GM12865 (cell line): ENCODE data around the gene FCSK.

Experiments
- DNase-seq: peaks from one replicate; pipeline ENCODE4 v3.0.0; 2010; ENCODE audit warnings: low read depth
- H3K4me3 ChIP-seq: 2 replicates; pipeline ENCODE4 v1.5.1; 2011; ENCODE audit warnings: mild to moderate bottlenecking, low read depth, low read length, control low read depth
- TF ChIP-seq, protein P1 (sequence below): IDR thresholded peaks from 2 replicates; pipeline ENCODE4 v1.5.1; 2011; ENCODE audit warnings: low read length, control low read depth, low read depth, inconsistent platforms; ENCODE audit not compliant: insufficient read depth; ENCODE audit errors: missing control alignments

Gene FCSK

DNA sequence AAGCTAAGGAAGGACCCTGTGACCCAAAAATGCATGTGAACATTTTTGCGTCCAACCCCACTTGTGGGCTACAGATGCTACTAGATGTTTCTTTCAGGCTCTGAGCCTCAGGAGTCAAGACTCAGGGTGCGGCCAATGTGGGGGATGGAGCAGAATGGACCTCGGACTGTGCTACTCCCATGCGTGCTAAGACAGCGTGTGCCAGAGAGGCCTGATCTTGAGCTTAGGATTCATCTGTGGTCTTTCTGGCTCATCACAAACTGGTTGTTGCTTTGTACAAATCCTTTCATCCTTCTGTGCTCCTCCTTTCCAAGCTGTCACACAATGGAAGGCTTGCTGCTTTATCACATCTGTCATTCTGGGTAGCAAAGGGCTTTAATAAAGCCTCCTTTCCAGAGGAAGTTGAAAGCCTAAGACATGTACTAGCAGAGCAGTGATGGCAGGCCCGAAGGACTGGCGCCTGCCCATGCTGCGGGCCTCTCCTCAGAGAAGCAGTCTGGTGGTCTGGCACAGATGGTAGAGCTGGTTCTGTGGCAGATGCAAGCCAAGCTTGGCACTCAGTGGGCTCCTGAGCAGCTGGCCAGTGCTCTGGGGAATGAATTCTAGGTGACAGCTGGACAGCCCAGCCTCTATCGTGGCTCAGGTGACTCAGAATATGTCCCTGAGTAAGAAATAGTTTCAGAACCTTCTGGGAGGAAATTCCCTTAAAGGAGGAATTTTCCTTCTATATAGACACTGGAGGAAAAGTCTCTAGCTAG, 41.2 kb downstream of the FCSK start:
- DNase-seq = no peak
- TF ChIP-seq, protein P1, sequence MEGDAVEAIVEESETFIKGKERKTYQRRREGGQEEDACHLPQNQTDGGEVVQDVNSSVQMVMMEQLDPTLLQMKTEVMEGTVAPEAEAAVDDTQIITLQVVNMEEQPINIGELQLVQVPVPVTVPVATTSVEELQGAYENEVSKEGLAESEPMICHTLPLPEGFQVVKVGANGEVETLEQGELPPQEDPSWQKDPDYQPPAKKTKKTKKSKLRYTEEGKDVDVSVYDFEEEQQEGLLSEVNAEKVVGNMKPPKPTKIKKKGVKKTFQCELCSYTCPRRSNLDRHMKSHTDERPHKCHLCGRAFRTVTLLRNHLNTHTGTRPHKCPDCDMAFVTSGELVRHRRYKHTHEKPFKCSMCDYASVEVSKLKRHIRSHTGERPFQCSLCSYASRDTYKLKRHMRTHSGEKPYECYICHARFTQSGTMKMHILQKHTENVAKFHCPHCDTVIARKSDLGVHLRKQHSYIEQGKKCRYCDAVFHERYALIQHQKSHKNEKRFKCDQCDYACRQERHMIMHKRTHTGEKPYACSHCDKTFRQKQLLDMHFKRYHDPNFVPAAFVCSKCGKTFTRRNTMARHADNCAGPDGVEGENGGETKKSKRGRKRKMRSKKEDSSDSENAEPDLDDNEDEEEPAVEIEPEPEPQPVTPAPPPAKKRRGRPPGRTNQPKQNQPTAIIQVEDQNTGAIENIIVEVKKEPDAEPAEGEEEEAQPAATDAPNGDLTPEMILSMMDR = no peak
- H3K4me3 ChIP-seq = no peak overlapping the region

DNA sequence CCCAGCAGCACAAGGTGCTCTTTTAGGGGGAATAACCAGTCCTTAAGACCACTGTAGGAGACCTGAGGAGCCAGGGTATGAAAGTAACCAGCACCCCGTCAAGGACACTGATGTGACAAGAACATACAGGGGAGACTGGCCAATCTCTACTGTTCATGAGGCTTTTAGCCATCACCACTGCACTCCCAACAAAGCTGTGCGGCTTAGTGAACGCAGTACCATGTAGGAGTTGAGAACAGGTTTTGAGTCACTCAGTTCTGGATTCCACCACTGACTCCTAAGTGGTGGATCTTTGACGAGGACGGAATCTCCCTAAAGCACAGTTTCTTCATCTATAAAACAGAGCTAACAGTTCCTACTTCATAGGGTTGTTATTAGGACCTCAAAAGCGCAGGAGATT, 42.1 kb downstream of the FCSK start:
- TF ChIP-seq, protein P1 = no peak
- H3K4me3 ChIP-seq = no peak overlapping the region
- peak; percentile 13 for DNase-seq

DNA sequence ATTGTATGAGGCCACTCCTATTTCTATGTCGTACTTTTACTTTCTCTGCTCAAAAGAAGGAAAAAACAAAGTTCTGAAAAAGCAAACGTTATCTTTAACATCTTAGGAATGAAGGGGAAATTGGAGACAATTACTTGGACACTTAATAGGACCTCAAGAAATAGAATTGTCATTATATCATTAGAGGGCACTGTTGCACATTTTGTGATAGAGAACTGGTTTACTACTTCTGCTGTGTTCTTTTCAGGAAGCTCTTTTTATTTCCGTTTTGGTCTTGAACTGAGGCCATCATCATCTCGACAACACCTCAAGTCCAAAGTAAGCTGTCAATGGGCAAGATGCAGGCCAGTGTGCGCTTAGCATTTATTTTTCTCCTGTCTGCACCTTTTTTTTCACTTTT, 54.4 kb downstream of the FCSK start:
- no peak overlapping the region for H3K4me3 ChIP-seq
- TF ChIP-seq, protein P1 = no peak
- DNase-seq = peak; percentile 32

DNA sequence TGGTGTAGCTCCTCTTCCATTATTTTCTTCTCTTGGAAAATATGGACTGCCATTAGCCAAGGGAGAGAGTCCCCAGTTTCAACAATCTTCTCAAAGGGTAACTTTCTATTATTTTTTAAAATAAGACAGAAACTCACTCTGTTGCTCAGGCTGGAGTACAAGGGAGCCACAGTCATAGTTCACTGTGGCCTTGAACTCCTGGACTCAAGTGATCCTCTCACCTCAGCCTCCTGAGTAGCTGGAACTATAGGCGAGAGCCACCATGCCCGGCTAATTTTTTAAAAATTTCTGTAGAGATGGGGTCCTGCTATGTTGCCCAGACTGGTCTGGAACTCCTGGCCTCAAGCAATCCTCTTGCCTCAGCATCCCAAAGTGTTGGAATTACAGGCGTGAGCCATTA, 55.8 kb downstream of the FCSK start:
- H3K4me3 ChIP-seq = no peak overlapping the region
- TF ChIP-seq, protein P1 = no peak
- no peak for DNase-seq

DNA sequence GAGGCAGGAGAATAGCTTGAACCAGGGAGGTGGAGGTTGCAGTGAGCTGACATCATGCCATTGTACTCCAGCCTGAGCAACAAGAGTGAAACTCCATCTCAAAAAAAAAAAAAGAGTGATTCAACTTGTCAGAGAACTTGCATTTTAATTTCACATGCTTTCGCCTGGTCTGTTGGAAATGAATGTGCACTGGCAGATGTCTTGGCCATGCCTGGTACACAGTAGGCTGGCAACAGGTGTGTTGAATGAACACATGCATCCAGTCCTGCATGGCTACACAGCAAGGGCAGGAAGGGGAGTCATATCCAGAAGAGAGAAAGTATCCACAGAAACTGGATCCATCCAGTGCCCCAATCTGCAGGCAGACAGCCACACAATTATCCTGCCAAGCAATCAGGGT, 57.4 kb downstream of the FCSK start:
- no peak overlapping the region for H3K4me3 ChIP-seq
- DNase-seq = no peak
- TF ChIP-seq, protein P1 = no peak

DNA sequence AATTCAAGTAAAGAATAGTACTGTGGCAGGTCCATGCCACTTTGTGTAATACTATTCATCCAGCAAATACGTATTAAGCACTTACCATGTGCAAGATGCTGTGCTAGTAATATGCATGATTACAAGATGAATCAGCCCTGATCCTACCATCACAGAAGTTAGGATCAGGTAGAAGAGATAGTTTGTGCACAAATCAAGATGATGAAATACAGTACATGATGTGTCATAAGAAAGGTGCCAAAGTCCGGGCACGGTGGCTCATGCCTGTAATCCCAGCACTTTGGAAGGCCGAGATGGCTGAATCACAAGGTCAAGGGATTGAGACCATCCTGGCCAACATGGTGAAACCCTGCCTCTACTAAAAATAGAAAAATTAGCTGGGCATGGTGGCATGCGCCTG, 58.1 kb downstream of the FCSK start:
- H3K4me3 ChIP-seq = no peak overlapping the region
- TF ChIP-seq, protein P1 = no peak
- DNase-seq = no peak
